NCI-H526 (cell line): Measurements from ENCODE around the gene SLC25A2.
A peak's percentile ranks its signal among the peaks of the same experiment; 100 is the strongest.

Source experiments
- DNase-seq, 2 experiments: peaks; one replicate each; lab custom pipeline; 2025; lab: John Stamatoyannopoulos, UW

Gene SLC25A2

GRCh38 chr5:141313711-141314110 lies 9.9 kb upstream of the SLC25A2 start:
- DNase-seq, result no peak

- DNase-seq, result no peak
These were observed 2.8 kb upstream of the SLC25A2 start for GRCh38 chr5:141306630-141307029.

GRCh38 chr5:141298376-141298775 lies 5.5 kb downstream of the SLC25A2 start:
- no peak for DNase-seq

GRCh38 chr5:141272906-141273305 lies 30.9 kb downstream of the SLC25A2 start:
- DNase-seq, result peak in 1 of 2 experiments; percentile 1

- DNase-seq, result no peak
These were observed 34.7 kb downstream of the SLC25A2 start for GRCh38 chr5:141269195-141269594.

GRCh38 chr5:141261238-141261546 lies 42.7 kb downstream of the SLC25A2 start:
- DNase-seq, result no peak

- no peak for DNase-seq
These were observed 43.2 kb downstream of the SLC25A2 start for GRCh38 chr5:141260458-141261237.

GRCh38 chr5:141258948-141259347 lies 44.9 kb downstream of the SLC25A2 start:
- no peak for DNase-seq

- no peak for DNase-seq
These were observed 45.4 kb downstream of the SLC25A2 start for GRCh38 chr5:141258464-141258863.
